GM12891 (cell line): Measurements from ENCODE around the gene HOXC12.

Experiments
- PAX5 ChIP-seq: IDR thresholded peaks from 2 replicates; pipeline ENCODE4 v1.6.1; 2011; ENCODE audit warnings: low read length, moderate library complexity, mild to moderate bottlenecking; ENCODE audit not compliant: insufficient read depth, severe bottlenecking
- POLR2A ChIP-seq: IDR thresholded peaks from 2 replicates; pipeline ENCODE4 v1.6.1; 2011; ENCODE audit warnings: low read depth, low read length, control low read depth
- POLR2AphosphoS5 ChIP-seq: IDR thresholded peaks from 2 replicates; pipeline ENCODE4 v1.6.1; 2011; ENCODE audit warnings: low read depth, low read length, control low read depth
- SPI1 ChIP-seq: IDR thresholded peaks from 2 replicates; pipeline ENCODE4 v1.6.1; 2011; ENCODE audit warnings: low read depth, low read length, control low read depth

DNA sequence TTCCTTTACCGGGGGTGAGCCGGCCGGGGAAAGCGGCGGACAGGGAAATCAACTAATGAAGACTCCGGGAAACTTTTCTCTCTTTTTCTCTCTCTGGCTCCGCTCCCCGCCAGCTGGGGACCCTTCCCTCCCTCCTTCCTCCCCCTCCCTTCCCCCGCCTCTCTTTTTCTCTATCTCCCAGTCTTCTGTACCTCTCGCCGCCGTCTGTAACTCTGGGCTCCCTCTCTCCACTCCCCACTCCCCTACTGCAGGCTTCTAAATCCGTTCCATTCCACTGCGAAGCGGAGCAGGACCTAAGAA is 11.3 kb downstream of the HOXC12 start:
- TF ChIP-seq POLR2AphosphoS5 (no peak), POLR2A (no peak), SPI1 (no peak), PAX5 (no peak)
